SK-N-SH (cell line): ENCODE data around the gene EAF1. TPM values are rescaled to one million over a fixed set of nuclear protein-coding genes. Genes with fewer than 3 reads are reported as not detected.

Experiments used
- CTCF ChIA-PET: fragments of 300-600, 350-600 bp; formaldehyde crosslinking; extraction: SDS; loops from one replicate; lab custom pipeline; 2021; lab: Yijun Ruan, JAX
- POLR2A ChIA-PET: fragments of 350-600 bp; sonication (Branson Sonifier 250); formaldehyde crosslinking; extraction: SDS; loops from one replicate; lab custom pipeline; 2020; ENCODE audit warnings: antibody characterized with exemption, inconsistent platforms; lab: Yijun Ruan, JAX
- DNase-seq: peaks from one replicate; pipeline ENCODE4 v3.0.0; 2012
- H2AFZ ChIP-seq: fragments of 200-600 bp; sonication (generic); 2 replicates; pipeline ENCODE4 v1.8.1; 2016; ENCODE audit warnings: antibody characterized with exemption, mild to moderate bottlenecking, low read depth
- H3F3A ChIP-seq: fragments of 200-600 bp; sonication (generic); replicated peaks from 2 replicates; pipeline ENCODE3; 2016; ENCODE audit warnings: antibody characterized with exemption, mild to moderate bottlenecking; ENCODE audit not compliant: insufficient read depth
- H3K27ac ChIP-seq, 2 experiments: fragments of 200-500 bp in 1 of 2; fragments of 200-600 bp in 1 of 2; sonication (Bioruptor generic) in 1 of 2; sonication (generic), shearing (Covaris generic) in 1 of 2; 2 replicates each; pipeline versions ENCODE4 v1.5.1 to v1.6.1; 2014 to 2016; ENCODE audit warnings: low read depth in 2 of 2, inconsistent platforms in 1 of 2, low read length in 1 of 2, mild to moderate bottlenecking in 1 of 2, mixed read lengths in 1 of 2
- H3K27me3 ChIP-seq: fragments of 200-600 bp; sonication (generic), shearing (Covaris generic); 2 replicates; pipeline ENCODE4 v1.6.1; 2016; ENCODE audit warnings: mixed run types; ENCODE audit not compliant: insufficient read depth
- H3K36me3 ChIP-seq, 2 experiments: fragments of 200-500 bp in 1 of 2; fragments of 200-600 bp in 1 of 2; sonication (Bioruptor generic) in 1 of 2; sonication (generic) in 1 of 2; replicated peaks in 1 of 2; 2 replicates each; pipeline versions ENCODE3 to v1.5.1; 2014 to 2016; ENCODE audit warnings: low read length in 1 of 2, mild to moderate bottlenecking in 1 of 2; ENCODE audit not compliant: insufficient read depth in 2 of 2, control insufficient read depth in 1 of 2
- H3K4me1 ChIP-seq, 2 experiments: fragments of 200-500 bp in 1 of 2; fragments of 200-600 bp in 1 of 2; sonication (Bioruptor generic) in 1 of 2; sonication (generic), shearing (Covaris generic) in 1 of 2; 2 replicates each; pipeline versions ENCODE4 v1.5.1 to v1.6.1; 2014 to 2016; ENCODE audit warnings: low read depth in 1 of 2, low read length in 1 of 2, mixed run types in 1 of 2; ENCODE audit not compliant: insufficient read depth in 2 of 2, control insufficient read depth in 1 of 2
- H3K4me2 ChIP-seq: fragments of 200-600 bp; sonication (generic), shearing (Covaris generic); 2 replicates; pipeline ENCODE4 v1.6.1; 2017; ENCODE audit warnings: mixed run types
- H3K4me3 ChIP-seq, 2 experiments: fragments of 200-500 bp in 1 of 2; fragments of 200-600 bp in 1 of 2; sonication (Bioruptor generic) in 1 of 2; sonication (generic), shearing (Covaris generic) in 1 of 2; 2 replicates each; pipeline versions ENCODE4 v1.5.1 to v1.8.1; 2014 to 2016; ENCODE audit warnings: low read depth in 2 of 2, inconsistent platforms in 1 of 2, low read length in 1 of 2, mild to moderate bottlenecking in 1 of 2, mixed read lengths in 1 of 2, moderate library complexity in 1 of 2
- H3K79me2 ChIP-seq: fragments of 200-600 bp; sonication (generic); 2 replicates; pipeline ENCODE4 v1.8.1; 2017; ENCODE audit warnings: mild to moderate bottlenecking; ENCODE audit not compliant: insufficient read depth
- H3K9ac ChIP-seq: fragments of 200-600 bp; sonication (generic); 2 replicates; pipeline ENCODE4 v1.6.1; 2017; ENCODE audit warnings: mixed run types
- H3K9me2 ChIP-seq: fragments of 200-600 bp; sonication (generic); 2 replicates; pipeline ENCODE4 v1.6.1; 2017; ENCODE audit warnings: mixed run types
- H3K9me3 ChIP-seq: fragments of 200-600 bp; sonication (generic); 2 replicates; pipeline ENCODE4 v1.6.1; 2017; ENCODE audit warnings: mixed run types, mild to moderate bottlenecking, moderate library complexity
- H4K20me1 ChIP-seq: fragments of 200-600 bp; sonication (generic); 2 replicates; pipeline ENCODE4 v1.6.1; 2017; ENCODE audit warnings: mild to moderate bottlenecking, mixed run types; ENCODE audit not compliant: insufficient read depth
- CHD2 ChIP-seq: fragments of 150-350 bp; IDR thresholded peaks from 2 replicates; pipeline ENCODE4 v1.6.1; 2018; ENCODE audit warnings: low read length; ENCODE audit not compliant: partially characterized antibody
- CTCF ChIP-seq: fragments of 200-600 bp; sonication (generic); IDR thresholded peaks from 2 replicates; pipeline ENCODE4 v1.6.1; 2017; ENCODE audit warnings: antibody characterized with exemption, mild to moderate bottlenecking, moderate library complexity
- EP300 ChIP-seq, 2 experiments: IDR thresholded peaks; 2 replicates each; pipeline versions ENCODE4 v1.4.0 to v1.6.1; 2012; ENCODE audit warnings: borderline replicate concordance in 1 of 2, low read depth in 1 of 2, low read length in 1 of 2
- EZH2phosphoT487 ChIP-seq: fragments of 200-600 bp; sonication (generic); IDR thresholded peaks from 2 replicates; pipeline ENCODE4 v1.6.1; 2017; ENCODE audit warnings: low read depth, mixed run types, mild to moderate bottlenecking, antibody characterized with exemption, moderate library complexity, borderline replicate concordance
- FOSL2 ChIP-seq: IDR thresholded peaks from 2 replicates; pipeline ENCODE4 v1.4.0; 2012; ENCODE audit warnings: low read depth, mild to moderate bottlenecking, moderate library complexity, borderline replicate concordance
- GABPA ChIP-seq: IDR thresholded peaks from 2 replicates; pipeline ENCODE4 v1.4.0; 2012; ENCODE audit warnings: low read depth, mild to moderate bottlenecking
- GATA2 ChIP-seq: sonication (generic); formaldehyde crosslinking; IDR thresholded peaks from 2 replicates; pipeline ENCODE4 v1.5.0; 2020; ENCODE audit warnings: mild to moderate bottlenecking, missing genetic modification reagents
- IRF3 ChIP-seq: fragments of 150-350 bp; IDR thresholded peaks from 2 replicates; pipeline ENCODE4 v1.6.1; 2016; ENCODE audit warnings: mild to moderate bottlenecking, low read depth, low read length
- JUND ChIP-seq: IDR thresholded peaks from 2 replicates; pipeline ENCODE4 v1.4.0; 2012
- MXI1 ChIP-seq: IDR thresholded peaks from 2 replicates; pipeline ENCODE4 v1.6.1; 2012; ENCODE audit warnings: mild to moderate bottlenecking, low read depth, low read length, improper control_type of control experiment
- NRF1 ChIP-seq: IDR thresholded peaks from 2 replicates; pipeline ENCODE4 v1.6.1; 2012; ENCODE audit warnings: low read depth, mild to moderate bottlenecking, low read length
- RAD21 ChIP-seq: IDR thresholded peaks from 2 replicates; pipeline ENCODE4 v1.6.1; 2012; ENCODE audit warnings: mild to moderate bottlenecking, low read length
- RCOR1 ChIP-seq: fragments of 150-350 bp; IDR thresholded peaks from 2 replicates; pipeline ENCODE4 v1.6.1; 2017; ENCODE audit warnings: antibody characterized with exemption, low read length
- RXRA ChIP-seq: IDR thresholded peaks from 2 replicates; pipeline ENCODE4 v1.4.0; 2012; ENCODE audit warnings: low read depth, mild to moderate bottlenecking, borderline replicate concordance
- SMC3 ChIP-seq: IDR thresholded peaks from 2 replicates; pipeline ENCODE4 v1.6.1; 2012; ENCODE audit warnings: low read depth, low read length, improper control_type of control experiment
- TEAD4 ChIP-seq: IDR thresholded peaks from 2 replicates; pipeline ENCODE4 v1.4.0; 2012; ENCODE audit warnings: mild to moderate bottlenecking, borderline replicate concordance; ENCODE audit not compliant: insufficient read depth
- USF1 ChIP-seq: IDR thresholded peaks from 2 replicates; pipeline ENCODE4 v1.4.0; 2012; ENCODE audit warnings: low read depth, borderline replicate concordance
- YY1 ChIP-seq: IDR thresholded peaks from 2 replicates; pipeline ENCODE4 v1.4.0; 2012; ENCODE audit warnings: low read depth, mild to moderate bottlenecking
- WGBS: methylation state at CpG from one replicate; pipeline ENCODE4 v1.1.6; 2017; ENCODE audit warnings: low lambda C conversion rate; 5-methylcytosine and 5-hydroxymethylcytosine counted together
- polyA plus RNA-seq, 3 experiments: library from polyadenylated mRNA; depleted of rRNA; stranded (reverse); fragments of >200 nt; gene quantifications; 2 replicates each; pipeline ENCODE4 v1.2.3, GENCODE V29; 2012

Gene EAF1
- polyA plus RNA-seq, 1 of the 3 experiments (the other 2 are of a cell fraction), result 10.0 TPM

- WGBS, result 27% methylated on average over 4 of the region's 4 CpGs
- ChIA-PET POLR2A (interaction anchor here (0.7 to 1.1 kb wide), 3 partner anchors 40 to 147 kb away, joined by 3 to 4 read pairs (median 3); no protein-coding TSS in a partner anchor), CTCF (interaction anchor here (0.5 to 1.7 kb wide), 7 partner anchors 11 to 533 kb away, joined by 3 to 7 read pairs (median 4); no protein-coding TSS in a partner anchor)
- Histone ChIP-seq H3K9me2 (no peaks in the 10 kb centered on the region), H3K9me3 (no peaks in the 10 kb centered on the region), H3K9ac (no peak overlapping the region), H3K27me3 (no peaks in the 10 kb centered on the region), H4K20me1 (no peaks in the 10 kb centered on the region), H3K4me3 (no peak overlapping the region), H3K79me2 (no peaks in the 10 kb centered on the region), H3K4me2 (no peak overlapping the region), H3K4me1 (peaks cover 0 to 20% of the 10 kb centered on the region in 2 experiments; a peak in 2 of 4 replicates), H3F3A (no peaks in the 10 kb centered on the region), H3K36me3 (peaks cover 0 to 3% of the 10 kb centered on the region in 2 experiments), H3K27ac (peak overlapping the region in 1 of 2 experiments; percentile 90; a peak in 2 of 4 replicates), H2AFZ (no peak overlapping the region)
- TF ChIP-seq CHD2 (peak; percentile 7), RCOR1 (peak; percentile 82), MXI1 (0 out of 2 replicates have a peak, but pooled peaks have one; percentile 12), EP300 (IDR thresholded peaks at IDR 0.05; ENCODE audit: borderline replicate concordance in 1 of 2, low read depth in 1 of 2, low read length in 1 of 2) (peak in 1 of 2 experiments; percentile 79; a peak in 2 of 4 replicates), USF1 (no peak), RAD21 (no peak), GATA2 (CRISPR knock-in tag) (peak; percentile 15; the same call in 1 of the 2 replicates)
- DNase-seq, result peak; percentile 82
These were observed 33.6 kb downstream of the EAF1 start for GRCh38 chr3:15460891-15461531.

GRCh38 chr3:15462451-15462850, 35.1 kb downstream of the EAF1 start:
- H3K27ac ChIP-seq, result peak overlapping the region in 1 of 2 experiments; percentile 8; a peak in 1 of 4 replicates
- no peaks in the 10 kb centered on the region for H3F3A ChIP-seq
- peaks cover 0 to 3% of the 10 kb centered on the region in 2 experiments for H3K36me3 ChIP-seq
- H4K20me1 ChIP-seq, result no peaks in the 10 kb centered on the region
- H3K4me3 ChIP-seq, result no peak overlapping the region
- no peaks in the 10 kb centered on the region for H3K9me3 ChIP-seq
- ChIA-PET CTCF (interaction anchor here (0.8 to 0.9 kb wide), 2 partner anchors 57 to 194 kb away, joined by 3 to 4 read pairs; no protein-coding TSS in a partner anchor), POLR2A (no interaction called here)
- H3K79me2 ChIP-seq, result no peaks in the 10 kb centered on the region
- H3K4me2 ChIP-seq, result no peak overlapping the region
- no peaks in the 10 kb centered on the region for H3K27me3 ChIP-seq
- WGBS, result 85% methylated on average over 5 of the region's 5 CpGs
- H3K9me2 ChIP-seq, result no peaks in the 10 kb centered on the region
- peaks cover 0 to 20% of the 10 kb centered on the region in 2 experiments; a peak in 2 of 4 replicates for H3K4me1 ChIP-seq
- H3K9ac ChIP-seq, result no peak overlapping the region
- DNase-seq, result no peak
- no peak overlapping the region for H2AFZ ChIP-seq
- no peak for TF ChIP-seq MXI1
- TF ChIP-seq FOSL2, result no peak
- no peak for TF ChIP-seq YY1
- no peak for TF ChIP-seq TEAD4
- no peak for TF ChIP-seq RXRA
- no peak for TF ChIP-seq RCOR1
- TF ChIP-seq NRF1, result no peak
- TF ChIP-seq JUND, result no peak
- no peak for TF ChIP-seq GATA2 (CRISPR knock-in tag)
- TF ChIP-seq CHD2, result no peak
- TF ChIP-seq GABPA, result no peak
- TF ChIP-seq CTCF, result no peak
- no peak for TF ChIP-seq IRF3
- no peak for TF ChIP-seq SMC3
- no peak for TF ChIP-seq EZH2phosphoT487
